HFFc6 (cell line): ENCODE data around the gene MEF2B. TPM values are rescaled to one million over a fixed set of nuclear protein-coding genes. Genes with fewer than 3 reads are reported as not detected.

Source experiments
- DNase-seq: peaks from one replicate; pipeline ENCODE4 v3.0.0-alpha.2; 2018
- H3K27ac Mint-ChIP-seq: 2 replicates; pipeline ENCODE4 v1.8.0; 2020; ENCODE audit warnings: mild to moderate bottlenecking, mixed read lengths
- H3K27me3 Mint-ChIP-seq: 2 replicates; pipeline ENCODE4 v1.8.0; 2021; ENCODE audit warnings: mild to moderate bottlenecking, moderate library complexity, mixed read lengths; ENCODE audit not compliant: insufficient read depth
- H3K36me3 Mint-ChIP-seq: 2 replicates; pipeline ENCODE4 v1.8.0; 2021; ENCODE audit warnings: low read depth, mixed read lengths
- H3K4me1 Mint-ChIP-seq: 2 replicates; pipeline ENCODE4 v1.8.0; 2020; ENCODE audit warnings: low read depth, mixed read lengths
- H3K4me3 Mint-ChIP-seq: 2 replicates; pipeline ENCODE4 v1.8.0; 2020; ENCODE audit warnings: mild to moderate bottlenecking, moderate library complexity, mixed read lengths
- H3K9me3 Mint-ChIP-seq: 2 replicates; pipeline ENCODE4 v1.8.0; 2020; ENCODE audit warnings: mild to moderate bottlenecking, mixed read lengths
- long read RNA-seq: library from polyadenylated mRNA; unstranded; transcript quantifications from one replicate; pipeline ENCODE4 v2.0.0, GENCODE V29; 2019
- total RNA-seq, 6 experiments: library from RNA; stranded (reverse); fragmentation: NEBNext Ultra II Directional; extraction: Animal tissue kit (Norgen Biotek cat#: 25700); gene quantifications; 2 replicates in 1 of 6; 3 replicates in 5 of 6; pipeline ENCODE4 v1.2.3, GENCODE V29; 2021
- TF ChIP-seq, protein P1 (sequence below): fragments of 200-600 bp; sonication (generic); IDR thresholded peaks from 2 replicates; pipeline ENCODE4 v1.5.0; 2021; ENCODE audit warnings: antibody characterized with exemption, mild to moderate bottlenecking

Gene MEF2B
- total RNA-seq: 1 to 10 TPM in 3 of 6 experiments, under 1 TPM in 3; 0.20 to 1.9 (median 0.82) TPM
- long read RNA-seq: 0 reads

DNA sequence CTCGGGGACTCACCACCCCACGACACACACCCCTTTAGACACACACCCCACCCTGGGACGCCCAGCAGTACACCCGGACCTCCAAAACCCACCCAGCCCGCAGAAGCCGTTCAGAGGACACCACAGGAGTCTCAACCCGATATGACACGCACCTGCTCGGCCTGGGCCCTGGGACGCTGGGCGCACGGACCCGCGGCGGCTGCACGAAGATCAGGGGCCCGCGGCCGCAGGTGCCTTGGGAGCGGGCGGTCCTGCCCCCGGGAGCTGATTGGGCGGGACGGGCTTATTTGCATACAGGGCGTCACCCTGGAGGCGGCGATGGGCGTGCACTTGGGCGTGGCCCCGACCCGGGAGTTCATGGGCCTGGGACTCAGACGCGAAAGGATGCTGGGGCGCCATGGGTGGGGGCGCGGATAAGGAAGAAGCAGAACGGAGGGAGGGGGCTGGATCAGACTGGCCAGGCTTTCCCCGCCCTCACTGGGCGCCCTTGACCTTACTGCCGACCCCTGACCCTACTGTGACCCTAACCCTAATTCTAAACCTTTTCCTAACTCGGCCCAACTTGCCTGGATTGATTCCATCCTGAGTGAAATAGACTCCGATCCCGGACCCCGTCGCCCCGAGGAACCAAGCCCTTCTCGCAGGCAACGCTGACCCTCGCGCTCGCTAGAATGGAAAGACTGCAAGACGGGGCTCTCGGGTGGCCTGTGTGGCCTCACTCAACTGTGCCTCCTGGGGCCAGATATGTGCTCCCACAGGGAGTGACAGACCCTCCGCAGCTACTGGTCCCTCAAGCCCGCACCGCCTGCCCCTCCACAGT, at the start of gene MEF2B:
TSS of gene MEF2B (minus strand) at position 211 of the 820 bp plus-strand sequence. CDS start 19,528 bp downstream, outside the sequence.
- Mint-ChIP-seq H3K27me3 (no peaks in the 10 kb centered on the region; the same call in 1 of the 2 replicates), H3K4me1 (no peaks in the 10 kb centered on the region), H3K4me3 (no peak within 1 kb of the TSS), H3K36me3 (no peaks in the 10 kb centered on the region), H3K27ac (no peak within 1 kb of the TSS), H3K9me3 (no peaks in the 10 kb centered on the region)
- no peak for DNase-seq
- TF ChIP-seq, protein P1, sequence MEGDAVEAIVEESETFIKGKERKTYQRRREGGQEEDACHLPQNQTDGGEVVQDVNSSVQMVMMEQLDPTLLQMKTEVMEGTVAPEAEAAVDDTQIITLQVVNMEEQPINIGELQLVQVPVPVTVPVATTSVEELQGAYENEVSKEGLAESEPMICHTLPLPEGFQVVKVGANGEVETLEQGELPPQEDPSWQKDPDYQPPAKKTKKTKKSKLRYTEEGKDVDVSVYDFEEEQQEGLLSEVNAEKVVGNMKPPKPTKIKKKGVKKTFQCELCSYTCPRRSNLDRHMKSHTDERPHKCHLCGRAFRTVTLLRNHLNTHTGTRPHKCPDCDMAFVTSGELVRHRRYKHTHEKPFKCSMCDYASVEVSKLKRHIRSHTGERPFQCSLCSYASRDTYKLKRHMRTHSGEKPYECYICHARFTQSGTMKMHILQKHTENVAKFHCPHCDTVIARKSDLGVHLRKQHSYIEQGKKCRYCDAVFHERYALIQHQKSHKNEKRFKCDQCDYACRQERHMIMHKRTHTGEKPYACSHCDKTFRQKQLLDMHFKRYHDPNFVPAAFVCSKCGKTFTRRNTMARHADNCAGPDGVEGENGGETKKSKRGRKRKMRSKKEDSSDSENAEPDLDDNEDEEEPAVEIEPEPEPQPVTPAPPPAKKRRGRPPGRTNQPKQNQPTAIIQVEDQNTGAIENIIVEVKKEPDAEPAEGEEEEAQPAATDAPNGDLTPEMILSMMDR: no peak

DNA sequence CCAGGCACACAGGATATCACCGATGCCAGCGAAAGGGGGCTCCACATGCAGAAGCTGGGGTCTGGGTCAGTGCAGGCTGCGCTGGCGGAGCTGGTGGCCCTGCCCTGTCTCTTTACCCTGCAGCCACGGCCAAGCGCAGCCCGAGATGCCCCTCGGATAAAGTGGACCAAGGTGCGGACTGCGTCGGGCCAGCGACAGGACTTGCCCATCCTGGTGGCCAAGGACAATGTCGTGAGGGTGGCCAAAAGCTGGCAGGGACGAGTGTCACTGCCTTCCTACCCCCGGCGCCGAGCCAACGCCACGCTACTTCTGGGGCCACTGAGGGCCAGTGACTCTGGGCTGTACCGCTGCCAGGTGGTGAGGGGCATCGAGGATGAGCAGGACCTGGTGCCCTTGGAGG, 48.8 kb upstream of the MEF2B start:
- no peaks in the 10 kb centered on the region for H3K4me1 Mint-ChIP-seq
- peaks cover 10% of the 10 kb centered on the region for H3K27me3 Mint-ChIP-seq
- H3K27ac Mint-ChIP-seq: no peak overlapping the region
- H3K9me3 Mint-ChIP-seq: peaks cover 10% of the 10 kb centered on the region; the same call in 1 of the 2 replicates
- no peak overlapping the region for H3K4me3 Mint-ChIP-seq
- H3K36me3 Mint-ChIP-seq: no peaks in the 10 kb centered on the region
- TF ChIP-seq, protein P1: no peak
- DNase-seq: no peak

DNA sequence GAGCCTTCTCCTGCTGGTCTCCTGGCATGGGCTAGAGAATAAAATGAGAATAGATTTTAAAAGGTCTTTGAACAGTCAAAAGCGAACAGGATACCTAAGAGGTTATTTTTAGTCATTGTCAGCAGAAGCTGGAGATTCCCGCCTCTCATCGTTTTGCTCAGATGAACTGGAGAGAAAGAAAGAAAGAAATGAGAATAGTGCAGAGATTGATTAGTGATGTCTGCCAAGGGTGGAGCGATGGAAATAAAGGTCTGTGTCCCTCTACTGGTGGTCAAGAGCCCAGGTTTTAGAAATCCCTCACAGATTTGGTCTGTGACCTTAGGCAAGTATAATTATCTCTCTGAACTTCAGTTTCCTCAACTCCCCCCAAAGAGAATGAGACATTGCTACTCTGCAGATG, 47.0 kb upstream of the MEF2B start:
- TF ChIP-seq, protein P1: peak; percentile 20; the same call in 1 of the 2 replicates
- Mint-ChIP-seq H3K9me3 (peaks cover 10% of the 10 kb centered on the region; the same call in 1 of the 2 replicates), H3K4me3 (no peak overlapping the region), H3K4me1 (no peaks in the 10 kb centered on the region), H3K36me3 (no peaks in the 10 kb centered on the region), H3K27ac (no peak overlapping the region), H3K27me3 (peaks cover 15% of the 10 kb centered on the region; the same call in 1 of the 2 replicates)
- peak; percentile 44 for DNase-seq

DNA sequence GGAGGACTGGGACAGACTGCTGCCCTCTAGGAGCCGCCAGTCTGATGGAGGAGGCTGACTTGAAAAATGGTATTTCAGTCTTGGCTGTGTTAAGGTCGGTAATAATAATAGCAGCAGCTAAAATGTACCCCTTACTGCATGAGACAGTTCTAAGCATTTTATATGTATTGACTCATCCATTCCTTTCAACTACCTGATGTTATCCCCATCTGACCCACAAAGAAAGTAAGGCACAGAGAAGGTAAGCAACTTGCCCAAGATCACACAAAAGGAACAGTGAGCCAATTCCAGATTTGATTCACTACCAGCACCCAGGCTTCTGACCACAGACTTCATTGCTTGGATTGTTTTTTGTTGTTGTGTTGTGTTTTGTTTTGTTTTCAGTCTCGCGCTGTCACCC, 45.7 kb upstream of the MEF2B start:
- DNase-seq: no peak
- Mint-ChIP-seq H3K27ac (no peak overlapping the region), H3K9me3 (peaks cover 10% of the 10 kb centered on the region; the same call in 1 of the 2 replicates), H3K36me3 (no peaks in the 10 kb centered on the region), H3K4me1 (no peaks in the 10 kb centered on the region), H3K27me3 (peaks cover 20% of the 10 kb centered on the region; the same call in 1 of the 2 replicates), H3K4me3 (no peak overlapping the region)
- TF ChIP-seq, protein P1: no peak

DNA sequence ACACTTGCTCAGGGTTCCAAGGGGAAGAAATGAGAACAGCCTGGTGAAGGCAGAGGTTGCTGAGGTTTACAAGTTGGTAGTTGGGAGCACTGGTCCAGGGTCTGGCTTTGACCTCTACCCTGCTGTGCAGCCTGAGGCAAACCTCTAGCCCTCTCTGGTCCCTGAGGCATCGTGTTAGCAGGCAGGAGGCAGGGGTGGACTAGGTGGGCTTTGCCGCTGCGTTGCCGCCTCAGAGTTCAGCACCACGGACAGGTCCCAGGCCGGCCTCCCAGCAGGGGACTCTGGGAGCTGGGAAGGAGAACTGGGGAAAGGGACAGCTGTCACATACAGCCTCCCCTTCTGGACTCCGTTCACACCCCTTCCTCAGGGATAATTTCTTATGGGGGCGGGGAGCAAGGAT, 44.8 kb upstream of the MEF2B start:
- peaks cover 17% of the 10 kb centered on the region; the same call in 1 of the 2 replicates for H3K27me3 Mint-ChIP-seq
- peak; percentile 25 for DNase-seq
- H3K4me3 Mint-ChIP-seq: no peak overlapping the region
- no peaks in the 10 kb centered on the region for H3K36me3 Mint-ChIP-seq
- H3K27ac Mint-ChIP-seq: no peak overlapping the region
- TF ChIP-seq, protein P1: no peak
- no peaks in the 10 kb centered on the region for H3K4me1 Mint-ChIP-seq
- peaks cover 10% of the 10 kb centered on the region; the same call in 1 of the 2 replicates for H3K9me3 Mint-ChIP-seq
